Loucy (cell line): ENCODE measurements around the gene SH2D5.

Source experiments
- CTCF ChIP-seq: fragments of 200-600 bp; sonication (generic); conservative IDR thresholded peaks from 2 replicates; pipeline ENCODE4 v1.5.1; 2014; ENCODE audit warnings: mild to moderate bottlenecking, antibody characterized with exemption, low read length
- EZH2phosphoT487 ChIP-seq: fragments of 200-600 bp; IDR thresholded peaks from 2 replicates; pipeline ENCODE4 v1.6.1; 2018; ENCODE audit warnings: antibody characterized with exemption, mild to moderate bottlenecking, moderate library complexity, borderline replicate concordance

- TF ChIP-seq CTCF, result no peak
- no peak for TF ChIP-seq EZH2phosphoT487
Measured at GRCh38 chr1:20685099-20685662, 47.3 kb downstream of the SH2D5 start.
